NCI-H748 treated with DMSO at 0.1 percent for 48 hours (cell line): ENCODE results near the gene PRMT3.
"Not testable (repeated sequence)": the region's sequence is repeated elsewhere in the genome, so short reads cannot be mapped to it uniquely, and the experiment has no call there.

Experiments
- DNase-seq: peaks from one replicate; lab custom pipeline; 2025; lab: John Stamatoyannopoulos, UW

The PRMT3 gene

DNA sequence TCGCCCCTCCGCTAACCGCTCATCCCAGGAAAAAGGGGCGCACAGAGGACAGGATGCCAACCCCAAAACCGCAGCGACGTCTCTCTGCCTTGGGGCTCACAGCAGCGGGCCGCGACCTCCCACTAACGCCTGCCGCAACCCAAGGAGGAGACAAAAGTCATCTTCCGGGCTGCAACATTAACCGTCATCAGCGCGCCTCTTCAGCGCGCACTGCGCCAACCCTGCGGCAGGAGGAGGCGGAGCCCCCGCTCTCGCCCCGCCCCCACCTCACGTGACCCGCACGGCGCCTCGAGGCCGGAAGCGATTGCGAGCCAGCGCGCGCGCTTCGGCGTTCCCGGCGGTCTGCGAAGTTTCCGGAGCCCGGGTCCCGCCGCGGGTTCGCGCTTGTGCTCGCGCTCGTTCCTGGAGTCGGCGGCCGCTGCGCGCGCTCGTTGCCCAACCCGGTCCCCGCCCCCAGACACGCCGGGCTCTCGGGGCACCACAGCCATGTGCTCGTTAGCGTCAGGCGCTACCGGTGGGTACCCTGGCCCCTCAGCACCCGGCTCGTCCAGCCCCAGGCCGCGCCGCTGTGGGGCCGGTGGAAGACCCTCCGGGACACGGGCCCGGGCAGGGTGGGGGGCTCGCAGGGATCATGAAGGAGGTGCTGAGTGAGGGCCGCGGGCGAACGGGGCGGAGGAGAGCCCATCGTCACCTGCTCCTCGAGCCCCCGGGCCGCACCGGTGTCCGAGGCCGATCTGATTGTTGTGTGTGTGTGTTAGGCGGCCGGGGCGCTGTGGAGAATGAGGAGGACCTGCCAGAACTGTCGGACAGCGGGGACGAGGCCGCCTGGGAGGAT is at the start of gene PRMT3:
Gene PRMT3 (plus strand): TSS at position 456 of the 835 bp plus-strand sequence. CDS start 31 bp downstream, at position 487.
- DNase-seq, result peak; percentile 86

DNA sequence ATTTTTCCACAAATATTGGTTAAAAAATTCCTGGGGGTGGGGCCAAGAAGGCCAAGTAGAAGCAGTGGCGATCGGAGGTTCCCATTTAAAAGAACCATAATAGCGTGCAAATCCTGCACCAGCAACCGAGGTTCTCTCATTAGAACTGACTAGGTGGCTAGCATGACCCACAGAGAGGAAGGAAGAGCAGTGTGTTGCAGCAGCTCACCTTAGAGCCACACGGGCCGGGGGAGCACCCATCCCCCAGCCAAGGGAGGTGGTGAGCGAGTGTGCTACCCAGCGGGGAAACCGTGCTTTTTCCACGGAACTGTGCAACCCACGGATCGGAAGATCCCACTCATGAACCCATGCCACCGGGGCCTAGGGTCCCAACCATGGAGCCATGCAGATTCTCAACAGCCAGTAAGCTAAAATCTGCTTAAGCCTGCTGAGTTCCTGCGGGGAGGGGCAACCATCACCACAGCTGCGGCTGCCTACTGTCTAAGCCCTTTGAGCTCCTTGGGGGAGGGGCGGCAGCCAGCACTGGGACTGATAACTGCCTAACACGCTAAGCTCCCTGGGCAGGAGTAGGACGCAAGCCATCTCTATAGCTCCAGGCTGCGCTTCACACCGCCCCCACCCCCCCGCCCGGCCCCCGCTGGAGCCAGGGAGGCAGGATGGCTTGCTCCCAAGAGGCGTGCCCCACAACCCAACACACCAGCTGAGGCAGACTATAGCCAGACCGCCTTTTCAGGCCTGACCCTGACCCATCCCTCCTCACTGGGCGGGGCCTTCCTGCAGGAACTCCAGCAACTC is 45.0 kb upstream of the PRMT3 start:
- no peak for DNase-seq

DNA sequence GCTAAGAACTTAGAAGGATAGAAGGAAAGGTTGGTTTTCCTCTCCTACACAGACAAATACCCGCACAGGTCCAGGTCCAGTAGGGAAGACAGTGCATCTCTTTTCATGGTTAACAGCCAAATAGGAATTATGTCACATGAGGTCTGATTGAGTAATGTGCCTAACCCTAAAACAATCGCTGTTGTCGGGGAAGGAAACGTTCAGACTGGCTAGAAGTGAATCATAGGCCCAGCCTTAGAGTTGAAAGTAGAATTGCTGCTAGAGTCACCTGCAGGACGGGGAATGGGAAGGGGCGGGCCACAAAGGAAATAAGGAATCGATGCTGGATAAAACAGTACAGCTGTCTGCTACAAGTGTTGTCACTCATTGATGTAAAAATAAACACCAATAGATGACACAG is 36.4 kb upstream of the PRMT3 start:
- no peak for DNase-seq

DNA sequence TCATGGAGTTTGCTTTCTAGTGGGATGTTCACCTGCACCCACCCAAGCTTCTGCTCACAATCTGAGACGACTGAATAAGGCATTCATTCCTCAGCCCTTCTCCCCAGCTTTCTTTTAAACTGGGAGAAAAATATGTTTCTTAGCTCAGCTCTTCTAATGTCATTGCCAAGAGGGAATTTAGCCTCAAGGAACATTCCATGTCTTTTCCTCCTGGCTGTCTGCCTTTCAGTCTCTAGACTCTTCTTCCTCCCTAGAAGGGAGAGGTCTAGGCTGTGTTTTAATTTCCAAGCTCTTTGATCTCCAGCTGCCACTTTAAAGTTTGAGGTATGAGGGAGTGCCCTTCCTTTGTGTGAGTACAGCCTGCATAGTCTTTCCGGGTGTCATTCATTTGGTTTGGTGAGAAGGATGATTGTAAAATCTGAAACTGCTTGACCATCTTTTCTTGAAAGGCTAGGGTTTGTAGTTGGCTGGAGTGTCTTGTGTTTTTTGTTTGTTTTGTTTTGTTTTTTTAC is 35.7 kb upstream of the PRMT3 start:
- no peak for DNase-seq

DNA sequence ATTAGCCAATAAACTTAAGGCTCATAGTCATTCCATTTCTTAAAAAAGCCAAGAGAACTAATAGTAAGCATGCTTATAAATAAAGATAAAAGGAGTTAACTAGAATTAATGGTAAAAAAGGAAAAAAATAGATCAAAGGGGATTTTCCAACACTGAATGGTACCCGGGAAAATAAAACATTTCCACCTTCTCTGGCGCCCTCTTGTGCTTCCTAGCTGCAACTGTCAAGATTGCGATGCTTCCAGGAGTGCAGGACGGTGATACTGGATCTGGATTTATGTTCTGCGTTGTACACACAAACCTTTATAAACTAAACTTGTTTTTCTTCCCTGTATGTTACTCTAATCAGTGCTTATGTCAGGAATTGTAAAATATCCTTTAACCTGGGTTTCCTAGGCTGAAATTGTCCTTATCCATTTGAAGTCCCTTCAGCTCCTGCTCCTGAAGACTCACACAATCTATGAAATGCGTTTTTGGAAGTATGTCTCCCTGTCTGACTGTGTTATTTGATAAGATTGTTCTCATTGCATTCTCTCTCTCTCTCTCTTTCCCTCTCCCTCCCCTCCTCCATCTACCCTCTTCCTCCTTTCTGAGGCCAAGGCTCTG is 33.6 kb upstream of the PRMT3 start:
- DNase-seq, result peak; percentile 68

DNA sequence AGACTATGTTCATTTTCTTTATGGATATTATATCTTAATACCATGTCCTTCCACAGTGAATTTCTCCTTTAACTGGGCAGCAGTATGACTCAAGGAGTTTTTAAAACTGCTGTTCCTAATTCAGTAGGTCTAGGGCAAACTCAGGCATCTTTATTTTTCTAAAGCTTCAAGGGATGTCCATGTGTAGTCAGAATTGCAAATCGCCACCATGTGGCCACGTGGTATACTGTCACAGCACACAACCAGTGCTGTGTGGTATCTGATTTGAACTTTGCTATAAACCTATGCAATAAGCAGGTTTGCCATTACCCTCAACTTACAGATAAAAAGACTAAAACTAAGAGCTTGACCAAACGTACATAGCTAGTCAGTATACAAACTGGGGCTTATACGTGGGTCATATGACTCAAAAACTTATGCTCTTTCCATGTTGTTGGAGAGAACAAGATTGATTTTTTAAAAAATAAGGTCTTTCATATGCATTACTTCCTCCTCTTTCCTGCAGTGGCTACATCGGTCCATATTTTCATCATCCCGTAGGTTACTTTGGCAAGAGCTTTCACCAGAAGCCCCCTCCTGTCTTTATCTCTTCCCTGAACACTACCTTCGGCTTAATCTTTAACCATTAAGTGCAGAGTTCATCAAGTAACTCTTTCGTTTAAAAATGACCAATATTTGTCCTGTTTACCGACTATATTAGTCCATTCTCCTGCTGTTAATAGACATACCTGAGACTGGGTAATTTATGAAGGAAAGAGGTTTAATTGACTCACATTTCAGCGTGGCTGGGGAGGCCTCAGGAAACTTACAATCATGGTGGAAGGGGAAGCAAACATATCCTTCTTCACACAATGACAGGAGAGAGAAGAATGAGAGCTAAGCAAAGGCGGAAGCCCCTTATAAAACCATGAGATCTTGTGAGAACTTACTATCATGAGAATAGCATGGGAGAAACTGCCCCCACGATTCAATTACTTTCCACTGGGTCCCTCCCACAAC is 32.0 kb upstream of the PRMT3 start:
- DNase-seq, result peak; percentile 14

DNA sequence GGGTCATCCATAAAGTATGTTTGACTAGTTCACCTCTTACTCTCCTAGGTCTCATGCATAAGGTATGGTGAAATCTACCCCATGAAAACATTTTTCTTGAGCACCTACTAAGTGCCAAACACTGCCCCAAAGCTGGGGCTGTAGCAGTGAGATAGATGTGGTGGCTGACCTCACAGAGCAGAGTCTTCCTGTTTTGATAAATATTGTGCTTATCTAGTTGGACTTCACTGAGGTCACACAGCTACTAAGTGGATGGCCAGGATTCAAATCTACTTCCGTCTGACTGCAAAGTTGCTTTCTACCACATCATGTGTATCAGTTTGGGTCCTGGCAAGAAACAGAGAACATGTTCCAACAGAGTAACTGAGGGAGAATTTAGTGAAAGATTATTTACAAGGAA is 30.4 kb upstream of the PRMT3 start:
- no peak for DNase-seq

DNA sequence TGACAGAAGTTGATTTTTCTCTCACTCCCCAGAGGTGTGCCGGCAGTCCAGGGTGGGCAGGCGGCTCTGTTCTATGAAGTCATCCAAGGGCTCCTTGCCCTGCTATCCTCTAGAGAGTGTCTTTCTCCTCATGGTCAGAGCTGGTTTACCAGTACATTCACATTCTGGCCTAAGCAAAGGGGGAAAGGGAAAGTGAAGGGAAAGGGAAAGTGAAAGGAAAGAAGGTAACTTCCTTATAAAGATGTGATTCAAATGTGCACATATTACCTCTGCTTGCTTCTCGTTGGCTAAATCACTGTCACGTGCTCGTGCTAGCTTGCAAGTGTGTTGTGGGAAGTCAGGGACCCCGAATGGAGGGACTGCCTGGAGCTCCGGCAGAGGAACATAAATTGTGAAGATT is 26.9 kb upstream of the PRMT3 start:
- no peak for DNase-seq

DNA sequence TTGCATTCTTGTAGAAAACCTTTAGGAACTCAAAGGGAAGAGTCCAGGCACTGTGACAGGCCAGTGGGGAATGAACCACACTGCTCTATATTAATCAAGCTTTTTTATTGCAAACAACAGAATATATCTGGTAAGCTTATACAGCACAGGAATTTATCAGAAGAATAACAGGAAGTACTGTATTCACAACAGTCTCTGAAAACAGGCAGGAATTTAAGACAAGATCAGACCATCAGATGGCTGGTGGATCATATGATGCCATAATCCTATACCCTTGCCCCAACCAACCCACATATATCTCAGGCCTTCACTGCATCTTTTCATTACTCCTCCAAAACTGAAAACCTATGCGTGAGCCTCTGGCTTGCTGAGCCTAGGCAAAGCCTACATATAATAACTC is 25.0 kb upstream of the PRMT3 start:
- no peak for DNase-seq

DNA sequence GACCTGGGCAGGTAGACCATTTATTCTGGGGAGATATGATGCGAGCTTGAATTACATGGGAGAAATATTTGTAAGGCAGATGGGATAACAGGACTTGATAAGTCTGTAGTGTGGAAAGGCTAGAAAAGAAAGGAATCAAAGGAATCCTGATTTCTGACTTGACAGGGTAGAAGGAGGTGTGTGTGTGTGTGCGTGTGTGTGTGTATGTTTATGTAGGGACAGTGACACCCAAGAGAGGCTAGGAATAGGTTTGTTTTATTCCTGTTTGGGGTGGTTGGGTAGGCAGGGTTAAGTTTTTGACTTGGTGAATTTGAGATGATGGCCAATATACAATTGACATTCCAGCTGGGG is 24.4 kb upstream of the PRMT3 start:
- no peak for DNase-seq

DNA sequence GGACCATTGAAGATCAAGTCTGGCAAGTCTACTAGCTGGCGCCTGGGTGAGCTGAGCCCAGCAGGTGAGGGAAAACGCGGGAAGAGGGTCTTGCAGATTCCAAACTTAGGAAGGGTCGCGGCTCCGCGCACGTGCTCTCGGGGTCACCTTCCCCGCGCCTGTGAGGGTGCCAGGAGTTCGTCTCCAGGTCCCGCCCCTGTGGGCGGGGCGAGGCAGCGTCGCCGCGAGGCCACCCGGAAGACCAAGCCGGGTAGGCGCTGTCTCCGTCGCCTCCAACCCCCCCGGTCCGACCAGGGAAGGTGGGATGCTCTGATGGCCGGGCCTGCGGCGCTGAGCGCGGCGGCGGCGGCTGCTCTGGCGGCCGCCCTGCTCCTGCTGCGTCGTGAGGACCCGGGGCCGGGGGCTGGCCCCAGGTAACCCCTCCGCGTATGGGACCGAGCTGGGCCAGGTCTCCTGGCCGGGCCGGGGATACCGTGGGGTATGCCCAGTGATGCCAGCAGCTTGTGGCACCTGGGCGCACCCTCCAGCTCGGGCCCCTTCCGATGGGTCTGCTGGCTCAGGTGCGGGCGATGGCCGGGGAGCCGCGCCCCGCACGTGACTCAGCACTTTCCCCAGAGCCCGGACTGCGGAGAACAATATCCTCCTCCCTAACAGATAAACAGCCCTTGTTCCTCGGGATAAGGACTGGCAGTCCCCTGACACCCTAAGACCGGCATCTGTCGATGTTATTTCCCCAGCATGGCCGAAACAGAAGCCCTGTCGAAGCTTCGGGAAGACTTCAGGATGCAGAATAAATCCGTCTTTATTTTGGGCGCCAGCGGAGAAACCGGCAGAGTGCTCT is 23.8 kb upstream of the PRMT3 start, which contains the start of gene HTATIP2:
Gene HTATIP2 (plus strand): TSS at position 215 of the 841 bp plus-strand sequence. CDS start 524 bp downstream, at position 739.
- peak; percentile 39 for DNase-seq

DNA sequence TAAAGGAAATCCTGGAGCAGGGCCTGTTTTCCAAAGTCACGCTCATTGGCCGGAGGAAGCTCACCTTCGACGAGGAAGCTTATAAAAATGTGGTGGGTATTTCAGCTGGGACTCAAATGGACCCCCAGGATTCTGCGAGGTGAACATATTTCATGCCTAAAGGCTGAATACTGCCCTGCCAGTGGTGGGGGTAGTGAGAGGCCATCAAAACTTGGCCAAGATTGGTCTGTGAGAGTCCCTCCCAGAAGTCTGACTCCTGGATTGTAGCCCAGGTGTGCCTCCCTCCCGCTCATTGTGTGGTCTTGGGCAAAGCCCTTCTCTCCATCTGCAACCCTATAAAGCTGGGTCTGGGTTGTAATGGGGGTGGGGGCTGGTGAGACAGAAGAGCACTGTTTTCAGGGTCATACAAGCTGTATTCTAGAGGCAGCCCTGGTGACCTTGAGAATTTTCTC is 23.1 kb upstream of the PRMT3 start:
- no peak for DNase-seq

DNA sequence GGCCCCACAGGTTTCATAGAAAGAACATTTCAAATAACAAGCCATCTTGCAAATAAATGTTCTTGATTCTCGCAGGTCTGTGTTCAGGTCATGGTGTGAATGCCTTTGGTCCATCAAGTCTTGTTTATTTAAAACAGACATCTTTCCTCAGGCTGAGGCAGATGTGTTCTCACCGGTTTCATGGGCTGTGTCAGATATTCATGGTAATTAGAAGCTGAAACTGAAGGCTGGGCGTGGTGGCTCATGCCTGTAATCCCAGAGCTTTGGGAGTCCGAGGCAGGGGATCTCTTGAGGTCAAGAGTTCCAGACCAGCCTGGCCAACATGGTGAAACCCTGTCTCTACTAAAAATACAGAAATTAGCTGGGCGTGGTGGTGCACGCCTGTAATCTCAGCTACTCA is 22.1 kb upstream of the PRMT3 start:
- not testable (repeated sequence) for DNase-seq

DNA sequence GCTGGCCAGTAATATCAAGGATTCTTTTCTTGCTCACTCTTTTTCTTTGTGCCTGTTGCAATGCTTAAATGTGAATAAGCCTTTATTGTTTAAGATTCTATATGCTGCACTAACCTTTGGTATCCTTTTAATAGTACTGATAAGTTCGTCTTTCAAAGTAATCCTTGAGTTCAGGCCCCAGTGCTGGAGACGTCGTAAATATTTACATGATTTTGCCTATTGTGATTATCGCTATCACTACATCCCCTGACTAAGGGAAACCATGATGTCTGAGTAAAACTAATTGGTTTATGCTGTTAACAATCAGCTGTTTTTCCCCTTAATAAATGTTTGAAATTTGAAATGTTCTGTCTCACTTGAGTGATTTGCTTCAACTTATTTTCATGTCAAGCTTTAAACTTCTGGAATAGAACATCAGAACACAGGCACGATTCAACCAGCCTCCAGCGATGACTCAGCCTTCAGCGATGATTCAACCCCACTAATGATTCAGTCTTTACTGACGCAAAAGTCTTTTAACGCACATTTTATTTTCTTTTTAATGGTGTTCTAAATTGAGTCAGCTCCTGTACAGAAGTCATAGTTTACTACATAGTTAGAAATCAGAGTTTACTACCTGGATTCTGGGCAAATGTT is 20.1 kb upstream of the PRMT3 start:
- no peak for DNase-seq

DNA sequence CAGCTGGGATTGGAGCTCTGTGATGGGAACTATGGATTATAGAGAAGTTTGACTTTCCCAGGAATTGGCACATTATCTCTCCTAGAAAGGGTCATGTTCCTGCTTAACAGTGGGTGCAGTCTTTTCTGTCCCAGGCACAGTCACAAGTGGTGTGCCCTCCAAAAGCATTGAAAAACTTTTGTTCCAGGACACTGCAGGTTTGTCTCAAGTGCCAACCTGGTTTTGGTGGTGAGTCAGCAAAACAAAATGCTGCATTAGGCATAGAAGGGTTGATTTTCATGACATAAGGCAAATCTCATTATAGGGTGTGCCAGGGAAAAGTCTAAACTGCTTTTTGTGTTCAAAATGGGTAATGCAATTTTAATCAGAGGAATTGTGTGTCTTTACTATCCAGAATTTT is 19.1 kb upstream of the PRMT3 start:
- DNase-seq, result no peak

DNA sequence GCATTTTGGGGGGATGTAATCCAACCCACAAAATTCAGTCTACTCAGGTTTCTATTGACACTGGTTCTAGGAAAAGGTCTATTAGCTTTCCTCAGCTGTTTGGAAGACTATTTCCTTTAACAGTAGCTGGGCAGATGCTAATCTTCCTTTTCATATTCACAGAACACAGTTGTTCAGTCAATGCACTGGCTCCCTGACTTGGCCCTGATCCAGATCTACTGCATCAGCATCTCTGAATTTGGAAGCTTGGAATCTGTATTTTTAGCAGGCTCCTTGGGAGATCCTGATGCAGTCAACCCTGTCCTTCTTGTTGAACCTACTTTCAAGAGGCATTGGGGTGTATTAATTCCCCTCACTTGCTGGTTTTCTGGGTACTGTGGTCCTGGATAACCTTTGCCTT is 17.7 kb upstream of the PRMT3 start:
- no peak for DNase-seq

DNA sequence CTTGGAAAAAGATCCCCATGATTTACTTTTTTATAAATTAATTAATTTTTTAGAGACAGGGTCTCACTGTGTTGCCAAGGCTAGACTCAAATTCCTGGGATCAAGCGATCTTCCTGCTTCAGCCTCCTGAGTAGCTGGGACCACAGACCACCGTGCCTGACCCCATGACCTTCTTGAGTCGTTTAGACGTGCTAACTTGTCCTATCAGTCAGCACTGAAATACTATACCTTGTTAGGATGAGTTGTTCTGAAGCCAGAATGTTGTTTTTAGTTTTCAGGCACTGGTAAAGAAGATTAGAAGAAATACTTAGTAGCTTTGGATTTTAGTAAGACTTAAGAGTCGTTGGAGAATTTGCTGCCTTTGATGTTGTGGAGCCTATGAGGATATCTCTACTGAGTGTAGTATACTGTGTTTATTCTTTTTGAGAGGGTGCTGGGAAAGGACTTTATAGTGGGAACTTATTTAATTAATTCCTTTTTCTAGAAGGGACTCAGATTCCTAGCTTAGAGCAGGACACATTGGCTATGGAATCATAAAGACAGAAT is 15.4 kb upstream of the PRMT3 start:
- no peak for DNase-seq

DNA sequence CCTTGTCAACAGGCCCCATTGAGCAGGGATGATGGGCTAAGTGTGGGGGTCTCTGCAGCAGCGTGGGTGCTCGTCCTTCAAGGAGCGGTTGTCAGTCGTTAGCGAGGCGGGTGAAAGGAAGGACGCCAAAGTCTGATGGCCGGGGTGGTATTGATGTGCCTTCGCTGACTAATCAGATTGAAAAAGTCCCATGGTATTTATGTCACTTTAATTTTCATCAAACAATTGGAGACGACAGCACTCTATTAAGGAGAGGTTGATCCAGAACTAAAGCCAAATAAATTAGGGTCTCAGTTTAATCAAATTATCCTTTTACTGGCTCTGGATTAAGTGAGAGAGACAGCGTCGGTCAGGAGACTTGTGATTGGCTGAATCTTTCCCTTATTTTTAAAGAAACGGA is 14.4 kb upstream of the PRMT3 start:
- no peak for DNase-seq

DNA sequence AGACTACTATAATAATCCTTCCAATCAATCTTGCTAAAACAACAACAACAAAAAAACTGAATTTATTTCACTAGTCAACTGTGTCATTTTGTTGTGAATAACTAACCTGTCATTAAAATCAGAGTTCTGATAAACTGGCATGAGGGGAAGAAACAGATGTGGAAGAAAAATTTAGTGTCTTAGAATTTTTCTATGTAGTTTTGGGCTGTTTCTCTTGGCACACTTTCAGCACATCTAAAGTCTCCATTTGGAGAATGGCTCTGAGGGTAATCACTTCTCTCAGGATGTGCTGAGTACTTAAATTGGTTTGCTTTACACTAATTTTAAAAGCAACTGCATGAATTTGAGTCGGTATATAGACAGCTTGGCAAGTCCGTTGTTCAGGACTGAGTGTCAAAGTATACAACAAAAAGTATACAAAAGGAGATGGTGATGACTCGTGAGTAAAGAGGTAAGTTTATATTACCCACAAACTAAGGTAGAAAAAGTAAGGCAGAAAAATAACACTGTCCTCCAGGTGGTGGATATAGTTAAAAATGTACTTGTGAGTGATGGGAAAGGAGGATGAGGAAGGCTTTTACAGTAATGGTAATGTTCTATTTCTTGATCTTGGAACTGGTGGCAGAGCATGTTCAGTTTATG is 13.8 kb upstream of the PRMT3 start:
- DNase-seq, result no peak
